ENCODE measurements around the gene IMPG1.

- TF ChIP-seq CTCF (conservative IDR thresholded peaks at IDR 0.05; ENCODE audit: low read depth, low read length): no peak
- TF ChIP-seq EZH2phosphoT487 (IDR thresholded peaks at IDR 0.05; ENCODE audit: borderline replicate concordance, low read length): no peak
- TF ChIP-seq EZH2 (IDR thresholded peaks at IDR 0.05; ENCODE audit: low read length, unreplicated experiment): no peak
Measured at GRCh38 chr6:75893776-75894152, 178.7 kb downstream of the IMPG1 start.

All from PC-3 (cell line).